ENCODE measurements around the gene TTC39A.

DNA sequence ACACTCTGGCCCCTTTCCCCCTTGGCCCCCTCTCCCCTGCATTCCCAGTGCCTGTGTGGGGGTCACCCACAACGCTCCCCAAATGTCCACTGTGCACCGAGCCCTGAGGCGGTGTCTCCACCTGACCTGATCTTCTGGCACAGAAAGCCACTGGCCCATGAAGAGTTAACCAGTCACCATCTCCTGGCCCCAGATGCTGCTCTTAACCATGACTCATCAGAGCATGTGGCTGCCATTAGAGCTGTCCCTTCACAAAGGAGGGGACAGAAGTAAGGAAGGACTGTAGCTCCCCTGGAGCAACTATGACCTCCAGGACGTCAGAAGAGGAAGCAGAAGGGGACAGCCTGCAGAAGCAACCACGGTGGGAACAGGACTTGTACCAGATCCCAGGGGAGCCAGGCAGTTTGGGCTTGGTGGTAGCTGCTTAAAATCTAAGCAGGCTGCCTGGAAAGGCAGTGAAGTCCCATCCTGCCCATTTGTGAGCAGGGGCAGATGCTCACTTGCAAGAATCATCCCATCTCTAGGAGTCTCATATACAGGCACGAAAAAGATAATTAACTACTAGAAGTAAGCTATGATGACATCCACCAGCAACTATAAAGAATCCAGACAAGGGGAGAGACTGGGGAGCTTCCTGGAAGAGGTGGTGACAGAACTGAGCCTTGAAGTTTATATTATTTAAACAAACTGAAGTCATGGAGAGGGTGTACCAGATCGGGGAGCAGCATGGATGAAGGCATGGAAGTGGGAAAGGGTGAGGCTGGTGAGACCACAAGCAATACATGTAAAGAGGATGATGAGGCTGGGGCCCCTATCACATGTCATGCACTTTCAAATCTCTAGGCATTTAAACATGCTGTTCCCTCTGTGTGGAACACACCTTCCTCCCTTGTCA lies 1.1 kb upstream of the TTC39A start:
- TF ChIP-seq, protein P1, sequence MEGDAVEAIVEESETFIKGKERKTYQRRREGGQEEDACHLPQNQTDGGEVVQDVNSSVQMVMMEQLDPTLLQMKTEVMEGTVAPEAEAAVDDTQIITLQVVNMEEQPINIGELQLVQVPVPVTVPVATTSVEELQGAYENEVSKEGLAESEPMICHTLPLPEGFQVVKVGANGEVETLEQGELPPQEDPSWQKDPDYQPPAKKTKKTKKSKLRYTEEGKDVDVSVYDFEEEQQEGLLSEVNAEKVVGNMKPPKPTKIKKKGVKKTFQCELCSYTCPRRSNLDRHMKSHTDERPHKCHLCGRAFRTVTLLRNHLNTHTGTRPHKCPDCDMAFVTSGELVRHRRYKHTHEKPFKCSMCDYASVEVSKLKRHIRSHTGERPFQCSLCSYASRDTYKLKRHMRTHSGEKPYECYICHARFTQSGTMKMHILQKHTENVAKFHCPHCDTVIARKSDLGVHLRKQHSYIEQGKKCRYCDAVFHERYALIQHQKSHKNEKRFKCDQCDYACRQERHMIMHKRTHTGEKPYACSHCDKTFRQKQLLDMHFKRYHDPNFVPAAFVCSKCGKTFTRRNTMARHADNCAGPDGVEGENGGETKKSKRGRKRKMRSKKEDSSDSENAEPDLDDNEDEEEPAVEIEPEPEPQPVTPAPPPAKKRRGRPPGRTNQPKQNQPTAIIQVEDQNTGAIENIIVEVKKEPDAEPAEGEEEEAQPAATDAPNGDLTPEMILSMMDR (IDR thresholded peaks at IDR 0.05), result no peak
- no peak for TF ChIP-seq POLR2A (IDR thresholded peaks at IDR 0.05)
